BE2C (cell line): ENCODE results near the gene ZNF202.

Experiments used
- DNase-seq: peaks from one replicate; pipeline ENCODE4 v3.0.0-alpha.2; 2020
- H3K27me3 ChIP-seq: fragments of 250-450 bp; sonication (Bioruptor Pico); 2 replicates; pipeline ENCODE4 v1.5.1; 2020; ENCODE audit warnings: mild to moderate bottlenecking
- H3K36me3 ChIP-seq: fragments of 250-450 bp; sonication (Bioruptor Pico); 2 replicates; pipeline ENCODE4 v1.5.1; 2020; ENCODE audit warnings: mild to moderate bottlenecking
- H3K4me1 ChIP-seq: fragments of 250-450 bp; sonication (Bioruptor Pico); 2 replicates; pipeline ENCODE4 v1.5.1; 2020
- H3K4me3 ChIP-seq: 2 replicates; pipeline ENCODE4 v1.5.1; 2011; ENCODE audit warnings: low read depth, low read length
- H3K9me3 ChIP-seq: fragments of 250-450 bp; sonication (Bioruptor Pico); 2 replicates; pipeline ENCODE4 v1.5.1; 2020
- CTCF ChIP-seq: IDR thresholded peaks from 2 replicates; pipeline ENCODE4 v1.5.1; 2012; ENCODE audit warnings: mild to moderate bottlenecking, low read depth, low read length

The ZNF202 gene

DNA sequence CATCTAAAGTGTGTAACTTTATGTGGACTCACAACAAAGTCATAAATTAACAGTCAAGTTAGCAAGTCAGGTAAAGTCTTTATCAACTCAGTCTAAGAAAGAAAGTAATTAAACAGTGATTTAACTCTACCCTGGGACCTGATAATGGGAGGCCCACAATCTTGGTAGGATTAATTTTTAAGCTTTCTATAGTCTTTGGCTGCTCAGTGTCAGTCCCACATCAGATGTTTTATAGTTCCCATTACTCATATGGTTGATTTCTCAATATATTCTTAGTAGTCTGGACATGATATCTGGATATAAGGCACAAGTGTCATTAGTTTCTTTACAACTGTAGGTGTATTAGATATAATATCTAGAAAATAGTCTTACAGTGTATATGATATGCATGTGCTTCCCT, 48.5 kb downstream of the ZNF202 start:
- no peak overlapping the region for H3K4me3 ChIP-seq
- H3K27me3 ChIP-seq: no peaks in the 10 kb centered on the region
- no peaks in the 10 kb centered on the region for H3K4me1 ChIP-seq

DNA sequence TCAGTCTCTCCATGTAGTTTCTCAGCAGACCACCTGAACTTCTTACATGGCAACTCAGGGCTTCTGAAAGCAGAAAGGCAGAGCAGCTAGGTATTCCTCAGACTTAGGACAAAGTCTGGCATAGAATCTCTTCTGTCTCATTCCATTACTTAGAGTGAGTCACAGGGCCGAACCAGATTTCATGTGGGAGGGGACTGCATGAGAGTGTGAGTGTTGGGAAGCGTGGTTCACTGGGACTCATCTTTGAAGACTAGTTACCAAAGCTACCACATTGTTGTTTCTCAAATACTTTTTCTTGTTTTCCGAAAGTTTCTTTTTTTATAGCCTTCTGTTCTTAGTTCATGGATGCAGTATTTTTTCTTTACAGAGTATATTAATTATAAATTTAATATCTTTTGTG, 51.0 kb downstream of the ZNF202 start:
- DNase-seq: no peak
- no peak for TF ChIP-seq CTCF

More for the DNA sequence above, 48.5 kb downstream of the ZNF202 start:
- Histone ChIP-seq H3K9me3 (no peaks in the 10 kb centered on the region), H3K36me3 (no peaks in the 10 kb centered on the region)
- TF ChIP-seq CTCF: no peak
- DNase-seq: no peak

GRCh38 chr11:123684601-123685000, 56.9 kb downstream of the ZNF202 start:
- Histone ChIP-seq H3K4me1 (peaks cover 9% of the 10 kb centered on the region), H3K27me3 (no peaks in the 10 kb centered on the region), H3K9me3 (no peaks in the 10 kb centered on the region), H3K36me3 (no peaks in the 10 kb centered on the region), H3K4me3 (no peak overlapping the region)
- TF ChIP-seq CTCF: no peak
- DNase-seq: no peak

More for the DNA sequence above, 51.0 kb downstream of the ZNF202 start:
- Histone ChIP-seq H3K27me3 (no peaks in the 10 kb centered on the region), H3K36me3 (no peaks in the 10 kb centered on the region), H3K4me3 (no peak overlapping the region), H3K4me1 (no peaks in the 10 kb centered on the region), H3K9me3 (no peaks in the 10 kb centered on the region)

DNA sequence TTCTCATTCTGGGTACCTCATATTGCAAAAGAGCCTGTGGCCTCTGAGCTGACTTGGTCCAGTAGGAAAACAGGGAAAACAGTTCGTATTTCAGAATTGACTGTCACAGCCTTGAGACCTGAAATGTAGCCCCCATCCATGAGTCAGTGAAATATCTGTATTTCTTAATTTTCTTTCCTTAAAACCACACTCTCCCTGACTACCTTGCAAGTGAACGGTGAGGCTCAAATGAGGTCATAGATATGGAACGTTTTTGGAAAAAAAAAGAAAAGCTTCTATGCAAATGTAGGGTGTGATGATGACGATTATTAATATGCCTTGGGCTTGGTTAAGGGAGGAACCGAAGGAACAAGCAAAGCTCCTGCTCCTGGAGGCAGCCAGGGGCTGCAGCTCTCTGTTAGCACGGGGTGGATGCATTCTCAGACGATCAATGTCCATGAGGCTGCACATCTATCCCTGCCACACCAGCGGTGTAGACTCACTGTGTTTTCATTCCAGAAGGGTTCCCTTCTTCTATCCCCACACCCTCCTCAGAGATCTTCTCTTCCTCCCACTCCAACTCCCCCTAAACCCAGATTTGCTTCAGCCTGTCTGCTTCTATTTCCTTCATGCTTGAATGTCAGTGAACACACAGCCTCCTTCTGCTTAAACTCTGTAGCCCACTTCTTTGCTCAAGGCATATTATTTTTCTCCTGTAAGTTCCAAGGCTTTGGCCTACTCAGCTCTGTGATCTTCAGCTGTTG, 57.9 kb downstream of the ZNF202 start:
- Histone ChIP-seq H3K27me3 (no peaks in the 10 kb centered on the region), H3K4me1 (peaks cover 9% of the 10 kb centered on the region), H3K4me3 (peak overlapping the region; percentile 46), H3K36me3 (no peaks in the 10 kb centered on the region), H3K9me3 (no peaks in the 10 kb centered on the region)
- no peak for TF ChIP-seq CTCF
- peak; percentile 33 for DNase-seq

DNA sequence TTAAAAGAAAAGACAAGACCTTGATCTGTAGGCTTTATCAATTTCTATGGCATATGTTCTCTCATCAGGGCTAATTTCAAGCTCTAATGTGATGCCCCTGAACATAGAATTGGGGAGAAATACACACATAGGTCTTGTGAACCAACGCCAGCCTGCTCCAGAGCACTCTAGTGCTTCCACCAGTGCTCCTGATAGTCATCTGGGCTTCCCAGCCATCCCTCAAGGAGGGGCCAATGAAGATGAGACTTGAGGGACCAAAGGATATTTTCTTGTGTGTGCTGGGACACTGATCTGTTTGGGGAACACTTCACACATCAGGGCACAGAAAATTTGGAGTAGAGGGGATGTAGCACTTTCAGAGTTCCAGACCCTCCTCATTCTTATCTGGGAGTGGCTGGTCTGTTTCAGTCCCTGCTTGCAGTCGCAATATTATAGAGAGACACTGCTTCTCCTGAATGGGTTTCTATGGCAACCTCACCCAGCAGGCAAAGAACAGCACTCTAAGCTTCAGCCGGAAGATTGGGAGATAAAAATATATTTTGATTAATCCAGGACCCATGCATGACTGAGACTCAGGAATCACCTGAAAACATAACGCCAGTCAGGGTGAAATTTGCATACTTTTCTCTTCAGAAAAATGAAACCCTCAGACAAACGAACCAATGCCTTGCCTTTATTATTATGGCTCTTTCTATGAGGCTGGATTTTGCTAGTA, 58.6 kb downstream of the ZNF202 start:
- H3K4me1 ChIP-seq: peaks cover 9% of the 10 kb centered on the region
- DNase-seq: peak; percentile 69
- no peak for TF ChIP-seq CTCF
- no peaks in the 10 kb centered on the region for H3K27me3 ChIP-seq
- H3K4me3 ChIP-seq: peak overlapping the region; percentile 46
- H3K36me3 ChIP-seq: no peaks in the 10 kb centered on the region
- H3K9me3 ChIP-seq: no peaks in the 10 kb centered on the region

GRCh38 chr11:123681030-123681429, 60.4 kb downstream of the ZNF202 start:
- DNase-seq: no peak
- no peak overlapping the region for H3K4me3 ChIP-seq
- H3K27me3 ChIP-seq: no peaks in the 10 kb centered on the region
- H3K9me3 ChIP-seq: no peaks in the 10 kb centered on the region
- no peak for TF ChIP-seq CTCF
- no peaks in the 10 kb centered on the region for H3K36me3 ChIP-seq
- H3K4me1 ChIP-seq: peaks cover 9% of the 10 kb centered on the region
